GM21717 (cell line): Measurements from ENCODE around the gene NBDY.
"Not testable (repeated sequence)": the region's sequence is repeated elsewhere in the genome, so short reads cannot be mapped to it uniquely, and the experiment has no call there.

Experiments
- ATAC-seq: cut with Tn5 transposase; IDR thresholded peaks from one replicate; pipeline ENCODE4 v1.9.1; 2021; ENCODE audit warnings: mild to moderate bottlenecking, moderate library complexity; ENCODE audit not compliant: unreplicated experiment

NBDY gene, protein sequence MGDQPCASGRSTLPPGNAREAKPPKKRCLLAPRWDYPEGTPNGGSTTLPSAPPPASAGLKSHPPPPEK

DNA sequence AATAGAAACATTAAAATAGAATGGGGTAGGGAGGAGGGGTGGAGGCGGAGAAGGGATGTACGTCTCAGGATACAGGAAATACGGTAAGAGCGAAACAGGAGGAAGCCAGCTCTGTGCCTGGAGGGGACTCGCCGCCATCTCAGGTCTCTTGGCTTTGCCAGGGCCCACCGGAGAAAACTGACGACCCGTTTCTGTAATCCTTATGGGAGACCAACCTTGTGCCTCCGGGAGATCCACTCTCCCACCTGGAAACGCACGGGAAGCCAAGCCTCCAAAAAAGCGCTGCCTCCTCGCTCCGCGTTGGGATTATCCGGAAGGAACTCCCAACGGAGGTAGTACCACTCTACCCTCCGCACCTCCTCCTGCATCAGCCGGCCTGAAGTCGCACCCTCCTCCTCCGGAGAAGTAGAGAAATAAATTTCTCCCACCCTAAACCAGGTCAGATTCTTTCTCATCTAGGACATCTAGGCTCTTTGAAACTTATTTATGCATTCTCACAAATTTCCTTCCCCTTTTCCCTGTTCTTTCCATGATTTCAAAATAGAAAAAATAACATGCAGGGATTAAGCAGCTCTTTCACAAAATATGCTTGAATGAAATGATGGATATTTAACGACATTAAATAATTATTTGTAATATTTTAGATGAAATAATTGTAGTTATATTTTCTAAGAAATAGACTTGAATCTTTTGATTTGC is at the start of gene NBDY:
Gene NBDY, plus strand, starts transcription at position 92 of the 699 bp plus-strand sequence. Its CDS starts 111 bp downstream, at position 203.
- peak; percentile 59 for ATAC-seq

DNA sequence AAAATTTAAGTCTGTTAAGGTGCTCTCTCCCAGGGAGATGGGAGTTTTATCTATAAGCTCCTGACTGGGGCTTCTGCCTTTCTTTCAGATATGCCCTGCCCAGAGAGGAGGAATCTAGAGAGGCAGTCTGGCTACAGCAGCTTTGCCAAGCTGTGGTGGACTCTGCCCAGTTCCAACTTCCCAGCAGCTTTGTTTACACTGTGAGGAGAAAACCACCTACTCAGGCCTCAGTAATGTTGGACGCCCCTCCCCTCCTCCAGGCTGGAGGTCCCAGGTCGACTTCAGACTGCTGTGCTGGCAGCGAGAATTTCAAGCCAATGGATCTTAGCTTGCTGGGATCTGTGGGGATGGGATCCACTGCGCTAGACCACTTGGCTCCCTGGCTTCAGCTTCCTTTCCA is 24.5 kb upstream of the NBDY start:
- ATAC-seq, result not testable (repeated sequence)

DNA sequence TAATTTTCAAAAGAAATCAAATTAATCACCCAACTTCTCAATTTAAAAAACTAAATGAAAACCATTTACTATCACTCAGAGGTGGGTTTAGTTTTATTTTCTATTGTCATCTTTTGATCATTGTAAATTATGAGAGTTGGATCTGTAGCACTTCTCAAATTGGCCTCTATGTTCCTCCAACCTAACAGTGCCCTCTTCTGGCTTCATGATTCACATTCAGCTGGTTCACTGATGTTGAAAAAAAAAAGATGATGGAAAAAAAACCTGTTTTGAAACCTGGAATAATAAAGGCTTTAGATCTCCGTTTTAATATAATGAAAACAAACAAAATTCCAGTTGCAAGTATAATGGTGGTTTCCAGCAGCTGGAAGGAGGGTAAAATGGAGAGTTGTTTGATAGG is 2.4 kb upstream of the NBDY start:
- peak; percentile 42 for ATAC-seq

DNA sequence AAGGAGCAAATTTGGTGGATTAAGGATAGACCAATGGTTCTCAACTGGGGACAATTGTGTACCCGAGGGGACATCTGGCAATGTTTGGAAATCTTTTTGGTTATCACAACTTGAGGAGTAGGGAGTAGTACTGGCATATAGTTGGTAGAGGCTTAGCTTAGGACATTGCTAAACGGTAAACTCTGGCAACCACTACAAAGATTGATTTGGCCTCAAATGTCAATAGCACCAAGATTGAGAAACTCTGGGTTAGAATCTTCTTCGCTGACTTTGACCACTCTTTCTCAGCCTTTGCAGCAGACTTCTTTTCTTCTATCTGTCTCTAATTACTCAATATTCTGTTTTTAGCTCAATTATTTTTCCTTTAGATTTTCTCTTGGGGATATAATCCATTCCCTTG is 1.5 kb upstream of the NBDY start:
- ATAC-seq, result no peak

DNA sequence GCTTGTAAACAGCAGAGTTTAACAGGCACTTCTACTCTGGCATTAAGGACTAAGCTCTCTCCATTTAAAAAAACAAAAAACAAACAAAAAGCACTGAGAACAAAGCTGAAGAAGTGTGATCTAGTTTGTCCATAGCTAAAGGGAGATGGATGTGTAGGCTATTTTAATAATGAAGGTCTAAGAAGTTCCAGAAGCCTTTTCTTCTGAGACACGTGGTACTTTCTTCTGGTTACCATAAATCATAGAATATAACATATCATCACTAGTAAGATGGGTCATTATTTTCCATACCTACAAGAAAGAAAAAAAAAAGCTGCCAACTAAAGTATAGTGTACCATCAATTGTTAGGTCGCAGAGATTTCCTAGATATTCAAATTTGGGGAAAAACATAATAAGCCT is 722 bp upstream of the NBDY start:
- no peak for ATAC-seq

DNA sequence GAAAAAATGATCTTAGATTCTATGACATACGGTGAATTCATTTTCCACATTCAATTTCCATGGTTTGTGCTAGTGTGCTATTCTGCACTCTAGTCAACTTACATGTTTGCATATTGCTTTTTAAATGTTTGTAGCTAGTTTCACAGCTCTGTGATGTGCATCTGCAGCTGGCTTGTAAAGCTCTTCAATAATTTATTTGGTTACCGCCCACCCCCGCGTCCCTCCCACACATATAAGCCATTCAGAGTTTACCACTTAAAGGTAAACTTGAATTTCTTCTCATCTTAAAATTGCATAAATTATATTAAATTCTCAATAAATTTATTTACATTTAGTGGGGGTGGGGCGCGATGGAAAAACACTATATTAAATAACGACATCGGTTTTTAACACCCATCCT is 291 bp upstream of the NBDY start:
- ATAC-seq, result peak; percentile 46

DNA sequence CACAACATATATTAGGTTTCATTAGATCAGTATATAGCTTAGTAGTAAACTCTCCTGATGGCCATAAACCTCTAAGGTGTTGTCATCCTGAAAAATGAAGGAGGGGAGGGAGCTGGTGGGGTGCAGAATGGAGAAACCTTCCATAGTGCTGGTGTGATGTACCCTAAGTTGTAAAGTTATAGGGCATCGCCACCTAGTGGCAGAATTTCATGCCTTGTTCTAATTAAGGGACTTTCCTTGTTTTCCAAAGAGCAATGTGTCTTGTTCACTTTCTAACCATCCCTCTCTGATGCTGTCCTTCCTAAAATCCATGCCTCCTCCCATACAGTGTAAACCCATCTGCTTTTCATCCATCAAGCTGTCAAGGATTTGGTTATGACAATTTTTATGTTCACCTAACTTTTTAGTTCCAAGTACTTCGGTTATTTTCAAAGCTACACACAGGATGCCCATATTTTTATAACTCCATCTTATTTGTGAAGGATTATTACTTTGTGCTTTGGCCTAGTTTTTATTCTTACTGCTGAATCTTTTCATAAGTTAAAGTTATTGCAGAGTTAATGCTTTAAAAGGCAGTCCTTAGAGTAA is 4.5 kb downstream of the NBDY start:
- peak; percentile 35 for ATAC-seq

DNA sequence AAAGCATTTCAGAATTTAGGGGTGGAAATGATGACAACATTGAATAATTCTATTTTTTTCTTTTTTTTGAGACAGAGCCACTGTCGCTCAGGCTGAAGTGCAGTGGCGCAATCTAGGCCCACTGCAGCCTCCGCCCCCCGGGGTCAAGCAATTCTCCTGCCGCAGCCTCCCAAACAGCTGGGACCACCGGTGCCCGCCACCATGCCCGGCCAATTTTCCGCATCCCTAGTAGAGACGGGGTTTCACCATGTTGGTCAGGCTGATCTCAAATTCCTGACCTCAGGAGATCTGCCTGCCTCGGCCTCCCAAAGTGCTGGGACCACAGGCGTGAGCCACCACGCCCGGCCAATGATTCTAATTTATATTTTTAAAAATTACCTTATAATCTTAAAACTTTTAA is 7.2 kb downstream of the NBDY start:
- ATAC-seq, result no peak

DNA sequence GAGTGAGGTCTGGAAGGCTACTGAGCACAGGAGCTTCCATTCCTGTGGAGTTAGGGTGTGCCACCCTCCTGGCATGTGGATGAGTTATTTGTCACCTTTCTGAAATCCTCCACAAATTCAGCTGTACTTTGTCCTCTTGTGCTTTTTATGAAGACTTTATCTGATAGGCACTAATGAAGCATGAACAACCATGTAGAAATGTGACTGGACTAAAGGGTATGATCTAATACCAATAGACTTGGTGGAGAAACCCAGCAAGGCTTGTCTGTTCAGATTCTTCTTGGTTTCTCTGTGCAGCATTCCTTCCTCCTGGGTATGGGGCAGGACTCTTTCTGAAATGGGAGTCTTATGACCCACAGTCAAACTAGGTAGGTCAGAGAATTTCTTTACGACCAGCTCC is 9.6 kb downstream of the NBDY start:
- ATAC-seq, result no peak

DNA sequence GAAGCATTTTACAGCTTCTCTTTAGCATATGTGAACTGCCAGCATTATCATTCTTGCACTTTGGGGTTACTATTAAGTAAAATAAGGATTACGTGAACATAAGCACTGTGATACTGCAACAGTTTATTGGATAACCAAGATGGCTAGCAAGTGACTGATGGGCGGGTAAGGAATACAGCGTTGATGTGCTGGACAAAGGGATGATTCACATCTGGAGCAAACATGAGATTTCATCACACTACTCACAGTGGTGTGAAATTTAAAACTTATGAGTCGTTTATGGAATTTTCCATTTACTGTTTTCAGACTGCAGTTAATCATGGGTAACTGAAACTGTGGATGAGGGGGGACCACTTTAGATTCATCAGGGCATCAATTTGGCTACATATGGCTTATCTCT is 16.0 kb downstream of the NBDY start:
- no peak for ATAC-seq

DNA sequence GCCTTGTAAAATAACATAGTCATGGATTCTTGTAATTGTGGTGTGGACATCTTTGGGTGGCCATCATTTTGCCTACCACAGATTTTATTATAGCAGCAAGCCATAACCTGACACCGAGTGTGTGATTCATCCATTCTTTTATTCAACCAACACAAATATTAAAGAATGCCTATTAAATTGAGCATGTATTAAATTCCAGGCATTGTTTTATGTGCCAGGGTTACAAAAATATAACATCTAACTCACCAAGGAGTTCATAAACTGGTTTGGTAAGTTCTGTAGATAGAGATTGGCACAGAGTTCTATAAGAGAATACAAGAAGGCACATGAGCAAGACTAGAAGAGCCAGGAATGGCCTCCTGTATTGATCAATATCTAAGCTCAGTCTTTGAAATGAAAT is 18.0 kb downstream of the NBDY start:
- no peak for ATAC-seq

DNA sequence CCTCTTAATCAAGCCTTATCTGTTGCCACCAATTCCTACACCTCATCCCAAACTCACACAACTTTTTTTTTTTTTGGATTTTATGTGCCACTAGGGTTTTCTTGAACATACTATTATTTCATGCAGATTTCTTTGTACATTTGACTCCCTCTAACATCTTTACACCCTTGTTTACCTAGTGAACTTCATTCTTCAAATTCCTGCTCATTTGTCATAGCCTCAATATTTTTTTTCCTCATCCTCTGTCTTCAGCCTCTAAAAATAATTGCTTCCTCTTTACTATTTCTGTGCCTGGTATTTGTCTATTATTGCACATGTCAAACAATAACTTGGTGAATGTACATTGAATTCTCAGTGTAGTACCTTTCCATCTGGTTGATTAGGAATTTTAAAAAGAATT is 22.0 kb downstream of the NBDY start:
- ATAC-seq, result no peak

DNA sequence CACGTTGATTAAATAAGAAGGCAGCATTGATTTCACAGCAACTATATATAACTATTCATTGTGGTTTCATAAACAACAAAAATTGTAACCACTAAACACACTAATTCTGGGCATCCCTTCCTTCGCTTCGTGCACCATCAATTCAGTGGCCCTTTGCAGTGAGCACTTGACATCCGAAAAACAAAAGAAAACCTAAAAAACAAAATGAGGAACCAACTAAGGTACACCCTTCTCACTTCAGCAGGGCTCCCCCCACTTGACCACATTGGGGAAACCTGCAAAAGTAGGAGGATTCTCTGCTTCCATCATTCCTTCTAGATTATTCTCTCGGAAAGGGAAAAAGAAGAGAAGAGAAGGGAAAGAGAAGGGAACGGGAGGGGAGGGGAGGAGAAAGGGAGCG is 28.3 kb downstream of the NBDY start:
- peak; percentile 47 for ATAC-seq

DNA sequence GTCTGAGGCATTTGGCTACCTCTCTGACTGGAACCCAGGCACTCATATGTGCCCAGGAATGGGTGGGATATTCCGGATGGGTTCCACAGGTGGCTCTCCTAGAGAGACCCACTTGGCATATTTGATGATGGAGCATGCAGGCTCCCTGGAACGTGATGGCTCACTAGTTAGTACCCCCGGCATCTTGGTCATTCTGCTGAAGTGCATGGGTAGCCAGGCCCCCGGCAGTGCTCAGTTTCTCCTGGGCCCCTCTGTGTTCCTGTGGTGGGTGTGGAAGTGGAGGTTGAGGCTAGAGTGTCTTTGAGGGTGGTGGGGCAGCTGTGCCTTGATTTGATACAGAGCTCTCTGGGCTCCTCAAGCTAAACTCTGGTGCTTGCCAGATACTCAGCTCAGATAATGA is 29.4 kb downstream of the NBDY start:
- ATAC-seq, result no peak

DNA sequence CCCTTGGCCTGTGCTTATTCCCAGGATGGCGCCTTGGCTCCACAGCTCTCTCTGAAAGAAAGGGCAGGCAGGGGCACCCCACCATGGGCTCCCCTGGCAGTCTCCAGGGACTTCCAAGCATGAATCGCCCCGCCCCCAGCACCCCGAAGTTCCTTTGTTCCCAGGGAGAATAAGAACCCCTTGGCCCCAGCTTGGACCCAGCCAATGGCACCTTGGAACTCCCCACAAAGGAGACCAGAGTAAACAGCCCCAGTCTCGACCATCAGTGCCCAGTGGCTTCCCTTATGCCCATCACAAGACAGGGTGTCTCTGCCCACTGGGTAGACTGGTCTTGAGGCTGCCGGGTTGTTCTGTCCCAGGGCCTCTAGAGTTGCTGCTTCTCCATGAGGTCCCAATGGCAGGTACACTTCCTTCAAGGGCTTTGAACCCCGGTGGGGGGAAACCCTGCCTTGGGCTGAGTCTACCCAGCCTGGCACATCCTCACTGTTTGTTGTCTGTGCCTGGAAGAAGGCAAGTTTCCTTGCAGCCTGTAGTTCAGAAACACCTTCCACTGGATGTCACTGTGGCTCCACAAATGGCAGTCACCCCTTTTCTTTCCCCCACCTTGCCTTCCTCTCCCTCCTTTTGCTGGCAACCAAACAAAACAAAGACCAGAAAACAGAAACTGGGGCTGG is 30.8 kb downstream of the NBDY start:
- no peak for ATAC-seq

DNA sequence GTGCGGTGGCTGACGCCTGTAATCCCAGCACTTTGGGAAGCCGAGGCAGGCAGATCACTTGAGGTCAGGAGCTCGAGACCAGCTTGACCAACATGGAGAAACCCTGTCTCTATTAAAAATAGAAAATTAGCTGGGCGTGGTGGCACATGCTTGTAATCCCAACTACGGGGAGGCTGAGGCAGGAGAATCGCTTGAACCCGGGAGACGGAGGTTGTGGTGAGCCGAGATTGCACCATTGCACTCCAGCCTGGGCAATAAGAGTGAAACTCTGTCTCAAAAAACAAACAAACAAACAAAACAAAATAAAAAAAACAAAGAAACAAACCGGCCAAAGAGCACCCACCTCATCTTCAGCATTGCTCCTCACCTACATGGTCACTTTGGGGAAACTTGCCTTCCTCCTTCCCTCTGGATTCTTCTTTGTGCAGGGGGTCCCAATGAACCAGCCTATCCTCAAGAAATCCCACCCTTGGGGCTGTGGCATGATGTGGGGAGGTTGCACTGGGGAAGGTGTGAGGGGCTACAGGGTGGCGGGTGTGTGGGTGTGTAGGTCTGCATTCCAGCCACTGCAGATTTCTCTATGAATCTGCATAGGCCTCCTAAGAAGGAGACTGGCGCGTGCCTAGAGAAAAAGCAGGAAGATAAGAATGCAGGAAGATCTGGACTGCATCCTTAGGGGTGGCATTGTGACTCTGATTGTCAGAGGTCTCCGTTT is 31.5 kb downstream of the NBDY start:
- ATAC-seq, result not testable (repeated sequence)

DNA sequence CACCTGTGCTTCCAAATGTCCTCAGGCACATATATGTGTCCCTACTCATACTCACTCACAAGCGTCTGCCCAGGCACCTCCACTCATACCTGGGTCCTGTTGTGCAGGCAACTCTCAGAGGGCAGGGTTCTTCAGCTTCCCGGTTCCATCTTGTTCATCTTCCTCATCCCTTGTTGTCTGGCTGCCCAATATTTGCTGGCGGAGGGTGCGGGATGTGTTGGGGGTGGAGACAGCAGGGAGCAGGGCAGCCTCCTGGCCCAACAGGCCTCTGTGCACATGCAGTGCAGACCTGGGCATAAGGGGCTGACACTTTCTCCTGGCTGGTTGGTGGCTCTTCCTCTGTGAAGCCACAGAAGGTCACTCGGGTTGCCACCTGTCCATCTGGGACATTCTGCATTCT is 32.1 kb downstream of the NBDY start:
- ATAC-seq, result no peak

DNA sequence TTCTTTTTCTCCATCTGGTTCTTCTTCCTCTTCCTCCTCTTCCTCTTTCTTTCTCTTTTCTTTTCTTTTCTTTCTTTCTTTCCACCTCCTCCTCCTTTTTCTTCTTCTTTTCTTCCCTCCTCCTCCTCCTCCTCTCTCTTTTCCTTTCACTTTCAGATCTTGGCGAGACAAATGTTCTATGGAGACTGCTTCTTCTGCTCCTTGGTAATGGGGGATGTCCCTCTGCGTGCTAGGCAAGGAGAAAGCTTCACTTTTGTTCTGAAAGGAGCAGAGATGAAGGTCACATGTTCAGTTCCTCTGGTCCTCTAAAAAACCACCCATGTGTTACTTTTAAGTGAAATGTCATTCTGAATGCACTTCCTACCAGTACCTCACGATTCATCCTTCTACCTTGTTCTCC is 33.2 kb downstream of the NBDY start:
- peak; percentile 26 for ATAC-seq

DNA sequence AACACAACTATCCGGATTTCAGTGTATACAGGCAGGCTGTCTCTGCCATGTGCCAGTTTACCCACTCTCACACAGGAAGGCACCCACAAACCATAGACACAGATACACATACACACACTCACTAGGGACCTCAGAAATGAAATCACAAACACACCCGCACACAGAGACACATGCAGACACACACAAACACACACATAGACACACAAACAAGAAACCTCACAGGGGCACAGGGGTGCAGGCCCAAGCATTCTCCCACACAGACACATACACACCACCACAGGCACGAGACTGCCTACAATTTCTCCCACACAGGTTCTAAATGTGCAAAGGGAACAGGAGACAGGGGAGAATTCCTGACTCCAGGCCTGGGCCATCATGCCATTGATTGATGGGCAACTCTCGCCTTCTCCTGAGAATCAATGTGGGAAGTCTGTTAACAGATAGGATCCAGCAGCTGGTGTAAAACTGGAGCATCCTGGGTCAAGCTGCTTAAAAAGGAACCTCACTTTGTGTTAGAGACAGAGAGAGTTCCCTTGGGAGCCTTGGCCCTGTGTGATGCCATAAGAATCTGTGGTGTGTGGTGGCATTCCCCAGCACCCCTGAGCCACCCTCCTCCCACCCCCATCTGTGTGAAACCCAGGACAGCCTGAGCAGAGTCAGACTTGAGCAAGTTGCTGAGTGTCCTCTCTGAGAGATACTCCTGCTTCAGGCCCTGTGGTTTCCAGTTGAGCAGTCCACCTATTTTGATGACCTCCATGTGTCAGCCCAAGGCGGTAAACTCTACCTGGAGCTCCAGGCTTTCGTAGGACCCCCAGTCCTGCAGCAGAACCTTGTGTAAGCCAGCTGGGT is 33.9 kb downstream of the NBDY start:
- no peak for ATAC-seq

DNA sequence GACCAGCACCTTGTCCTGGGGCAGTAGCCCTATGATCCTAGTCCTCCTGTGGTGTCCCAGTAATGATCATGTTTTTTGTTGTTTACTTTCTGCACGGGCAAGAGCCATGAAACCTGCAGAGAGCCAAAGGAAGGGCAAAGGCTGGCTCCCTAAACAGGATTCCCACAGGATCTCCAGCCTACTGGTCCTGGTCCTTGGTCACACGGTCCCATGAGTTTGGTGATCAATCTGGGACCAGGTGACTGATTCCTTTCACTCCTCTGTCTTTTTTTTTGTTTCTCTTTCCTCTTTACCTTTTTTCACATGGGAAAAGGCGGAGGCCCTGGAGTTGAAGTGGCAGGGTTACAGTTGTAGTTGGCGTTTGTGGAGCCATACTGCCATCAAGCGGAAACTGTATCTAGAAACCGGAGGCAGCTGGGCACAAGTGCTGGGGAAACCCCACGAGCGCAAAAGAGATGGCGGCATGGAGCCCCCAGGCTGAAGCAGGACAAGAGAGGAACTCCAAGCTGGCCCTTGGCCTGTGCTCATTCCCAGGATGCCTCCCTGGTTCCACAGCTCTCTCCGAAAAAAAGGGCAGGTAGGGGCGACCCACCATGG is 34.6 kb downstream of the NBDY start:
- ATAC-seq, result peak; percentile 19
